Neural crest cell (in vitro differentiated cells): ENCODE data around the gene SSRP1. TPM values are rescaled to one million over a fixed set of nuclear protein-coding genes. Genes with fewer than 3 reads are reported as not detected.
"Not testable (repeated sequence)": the region's sequence is repeated elsewhere in the genome, so short reads cannot be mapped to it uniquely, and the experiment has no call there.

ENCODE experiments used
- DNase-seq: peaks from one replicate; pipeline ENCODE4 v3.0.0; 2021; ENCODE audit warnings: low read depth, mixed read lengths, low spot score
- H3K27ac Mint-ChIP-seq: one replicate; pipeline ENCODE4 v1.8.0; 2021; ENCODE audit warnings: mild to moderate bottlenecking, mixed read lengths; ENCODE audit not compliant: unreplicated experiment
- H3K27me3 Mint-ChIP-seq: 2 replicates; pipeline ENCODE4 v1.8.0; 2021; ENCODE audit warnings: low read depth, mild to moderate bottlenecking, mixed read lengths
- H3K36me3 Mint-ChIP-seq: 2 replicates; pipeline ENCODE4 v1.8.0; 2021; ENCODE audit warnings: low read depth, mild to moderate bottlenecking, mixed read lengths
- H3K4me1 Mint-ChIP-seq: 2 replicates; pipeline ENCODE4 v1.8.0; 2021; ENCODE audit warnings: mixed read lengths
- H3K4me3 Mint-ChIP-seq: one replicate; pipeline ENCODE4 v1.8.0; 2021; ENCODE audit warnings: mild to moderate bottlenecking, mixed read lengths
- H3K9me3 Mint-ChIP-seq: 2 replicates; pipeline ENCODE4 v1.8.0; 2021; ENCODE audit warnings: mixed read lengths
- total RNA-seq: library from RNA; stranded (reverse); gene quantifications from 2 replicates; pipeline ENCODE4 v1.2.1, GENCODE V29; 2021
- TF ChIP-seq, protein P1 (sequence below): fragments of 200-600 bp; sonication (generic); conservative IDR thresholded peaks from 2 replicates; pipeline ENCODE4 v1.5.0; 2021; ENCODE audit warnings: antibody characterized with exemption, mild to moderate bottlenecking

Gene SSRP1
- total RNA-seq, 1 donor from 2014 or later, result 280 TPM

- H3K27me3 Mint-ChIP-seq, result no peaks in the 10 kb centered on the region
- no peak overlapping the region for H3K27ac Mint-ChIP-seq
- no peak overlapping the region for H3K4me3 Mint-ChIP-seq
- TF ChIP-seq, protein P1, sequence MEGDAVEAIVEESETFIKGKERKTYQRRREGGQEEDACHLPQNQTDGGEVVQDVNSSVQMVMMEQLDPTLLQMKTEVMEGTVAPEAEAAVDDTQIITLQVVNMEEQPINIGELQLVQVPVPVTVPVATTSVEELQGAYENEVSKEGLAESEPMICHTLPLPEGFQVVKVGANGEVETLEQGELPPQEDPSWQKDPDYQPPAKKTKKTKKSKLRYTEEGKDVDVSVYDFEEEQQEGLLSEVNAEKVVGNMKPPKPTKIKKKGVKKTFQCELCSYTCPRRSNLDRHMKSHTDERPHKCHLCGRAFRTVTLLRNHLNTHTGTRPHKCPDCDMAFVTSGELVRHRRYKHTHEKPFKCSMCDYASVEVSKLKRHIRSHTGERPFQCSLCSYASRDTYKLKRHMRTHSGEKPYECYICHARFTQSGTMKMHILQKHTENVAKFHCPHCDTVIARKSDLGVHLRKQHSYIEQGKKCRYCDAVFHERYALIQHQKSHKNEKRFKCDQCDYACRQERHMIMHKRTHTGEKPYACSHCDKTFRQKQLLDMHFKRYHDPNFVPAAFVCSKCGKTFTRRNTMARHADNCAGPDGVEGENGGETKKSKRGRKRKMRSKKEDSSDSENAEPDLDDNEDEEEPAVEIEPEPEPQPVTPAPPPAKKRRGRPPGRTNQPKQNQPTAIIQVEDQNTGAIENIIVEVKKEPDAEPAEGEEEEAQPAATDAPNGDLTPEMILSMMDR, result no peak
- no peaks in the 10 kb centered on the region for H3K9me3 Mint-ChIP-seq
- H3K36me3 Mint-ChIP-seq, result peaks cover 41% of the 10 kb centered on the region
- no peak for DNase-seq
- H3K4me1 Mint-ChIP-seq, result no peaks in the 10 kb centered on the region
Observed at GRCh38 chr11:57299150-57299737, 36.4 kb downstream of the SSRP1 start.

DNA sequence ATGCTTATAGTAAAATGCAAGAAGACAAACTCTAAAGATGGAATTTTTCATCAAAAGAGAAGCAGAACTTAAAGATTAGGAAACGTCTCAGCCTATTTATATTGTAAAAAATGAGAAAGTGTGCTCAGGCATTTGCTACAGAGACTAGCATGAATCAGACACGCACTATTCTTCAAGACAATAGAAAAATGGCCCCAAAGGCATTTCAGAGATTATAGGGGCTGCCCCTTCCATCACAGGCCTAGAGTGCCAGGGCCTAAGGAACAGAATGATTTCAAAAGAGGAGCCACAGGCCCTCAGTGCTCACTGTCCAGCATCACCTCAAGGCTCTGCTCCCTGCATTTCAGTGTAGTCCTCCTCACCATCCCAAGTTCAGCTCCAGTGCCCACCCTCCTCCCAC lies 38.5 kb downstream of the SSRP1 start:
- no peaks in the 10 kb centered on the region for H3K27me3 Mint-ChIP-seq
- no peak overlapping the region for H3K4me3 Mint-ChIP-seq
- no peaks in the 10 kb centered on the region for H3K4me1 Mint-ChIP-seq
- TF ChIP-seq, protein P1, result no peak
- H3K27ac Mint-ChIP-seq, result no peak overlapping the region
- no peak for DNase-seq
- peaks cover 41% of the 10 kb centered on the region for H3K36me3 Mint-ChIP-seq
- no peaks in the 10 kb centered on the region for H3K9me3 Mint-ChIP-seq

DNA sequence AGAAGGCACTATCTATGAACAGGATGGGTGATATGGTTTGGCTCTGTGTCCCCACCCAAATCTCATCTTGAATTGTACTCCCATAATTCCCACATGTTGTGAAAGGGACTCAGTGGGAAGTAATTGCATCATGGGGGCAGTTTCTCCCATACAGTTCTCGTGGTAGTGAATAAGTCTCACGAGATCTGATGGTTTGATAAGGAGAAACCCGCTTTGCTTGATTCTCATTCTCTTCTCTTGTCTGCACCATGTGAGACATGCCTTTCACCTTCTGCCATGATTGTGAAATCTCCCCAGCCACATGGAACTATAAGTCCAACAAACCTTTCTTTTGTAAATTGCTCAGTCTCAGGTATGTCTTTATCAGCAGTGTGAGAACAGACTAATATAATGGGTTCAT lies 39.5 kb downstream of the SSRP1 start:
- H3K4me1 Mint-ChIP-seq, H3K27ac Mint-ChIP-seq, DNase-seq, H3K27me3 Mint-ChIP-seq, H3K4me3 Mint-ChIP-seq, H3K9me3 Mint-ChIP-seq: not testable (repeated sequence)
- H3K36me3 Mint-ChIP-seq, result peaks cover 41% of the 10 kb centered on the region

- Mint-ChIP-seq H3K27me3 (no peaks in the 10 kb centered on the region), H3K9me3 (no peaks in the 10 kb centered on the region), H3K27ac (no peak overlapping the region), H3K4me1 (peaks cover 12% of the 10 kb centered on the region), H3K4me3 (peak overlapping the region; percentile 25), H3K36me3 (peaks cover 27% of the 10 kb centered on the region)
- TF ChIP-seq, protein P1, result no peak
- no peak for DNase-seq
Observed at GRCh38 chr11:57294225-57295131, 41.2 kb downstream of the SSRP1 start.

GRCh38 chr11:57290288-57290687 lies 45.4 kb downstream of the SSRP1 start:
- Mint-ChIP-seq H3K27ac (no peak overlapping the region), H3K9me3 (peaks cover 3% of the 10 kb centered on the region), H3K27me3 (no peaks in the 10 kb centered on the region), H3K4me3 (no peak overlapping the region), H3K36me3 (no peaks in the 10 kb centered on the region), H3K4me1 (peaks cover 30% of the 10 kb centered on the region)
- no peak for DNase-seq
- TF ChIP-seq, protein P1, result no peak
